GM23248 (cell line): ENCODE data around the gene MPG. TPM values are rescaled to one million over a fixed set of nuclear protein-coding genes. Genes with fewer than 3 reads are reported as not detected.

ENCODE experiments used
- DNase-seq: peaks from one replicate; pipeline ENCODE4 v3.0.0-alpha.2; 2015
- H2AFZ ChIP-seq: fragments of 200-600 bp; sonication (generic); 2 replicates; pipeline ENCODE4 v1.6.1; 2016; ENCODE audit warnings: antibody characterized with exemption
- H3F3A ChIP-seq: fragments of 200-600 bp; sonication (generic); 2 replicates; pipeline ENCODE4 v1.6.1; 2016; ENCODE audit warnings: mild to moderate bottlenecking, antibody characterized with exemption, mixed run types; ENCODE audit not compliant: insufficient read depth
- H3K27ac ChIP-seq: fragments of 200-600 bp; sonication (generic); 2 replicates; pipeline ENCODE4 v1.5.1; 2016; ENCODE audit warnings: mild to moderate bottlenecking
- H3K27me3 ChIP-seq: fragments of 200-600 bp; sonication (generic); replicated peaks from 2 replicates; pipeline ENCODE4 v1.6.1; 2016; ENCODE audit warnings: mild to moderate bottlenecking; ENCODE audit not compliant: insufficient read depth
- H3K36me3 ChIP-seq: fragments of 200-600 bp; sonication (generic); 2 replicates; pipeline ENCODE4 v1.6.1; 2016; ENCODE audit warnings: low read depth, mild to moderate bottlenecking
- H3K4me1 ChIP-seq: fragments of 200-600 bp; sonication (generic); 2 replicates; pipeline ENCODE4 v1.6.1; 2016; ENCODE audit warnings: mild to moderate bottlenecking; ENCODE audit not compliant: insufficient read depth
- H3K4me2 ChIP-seq: fragments of 200-600 bp; sonication (generic); one replicate; pipeline ENCODE4 v1.6.1; 2016; ENCODE audit warnings: mild to moderate bottlenecking; ENCODE audit not compliant: unreplicated experiment
- H3K4me3 ChIP-seq: fragments of 200-600 bp; sonication (generic); 2 replicates; pipeline ENCODE4 v1.5.1; 2016; ENCODE audit warnings: mild to moderate bottlenecking
- H3K79me2 ChIP-seq: fragments of 200-600 bp; sonication (generic); 2 replicates; pipeline ENCODE4 v1.6.1; 2016; ENCODE audit warnings: mild to moderate bottlenecking; ENCODE audit not compliant: insufficient read depth
- H3K9ac ChIP-seq: fragments of 200-600 bp; sonication (generic); 2 replicates; pipeline ENCODE4 v1.6.1; 2016; ENCODE audit warnings: mild to moderate bottlenecking
- H3K9me2 ChIP-seq: fragments of 200-600 bp; sonication (generic); 2 replicates; pipeline ENCODE4 v1.6.1; 2016; ENCODE audit warnings: mixed run types, mild to moderate bottlenecking, moderate library complexity; ENCODE audit not compliant: insufficient read depth
- H3K9me3 ChIP-seq: fragments of 200-600 bp; sonication (generic); one replicate; pipeline ENCODE4 v1.6.1; 2017; ENCODE audit warnings: low read depth
- H4K20me1 ChIP-seq: fragments of 200-600 bp; sonication (generic); 2 replicates; pipeline ENCODE4 v1.6.0; 2016; ENCODE audit not compliant: insufficient read depth
- EZH2 ChIP-seq: fragments of 200-600 bp; sonication (generic); IDR thresholded peaks from 2 replicates; pipeline ENCODE4 v1.6.1; 2018; ENCODE audit warnings: antibody characterized with exemption, mild to moderate bottlenecking; ENCODE audit not compliant: insufficient read depth, poor library complexity, severe bottlenecking
- EZH2phosphoT487 ChIP-seq: fragments of 200-600 bp; sonication (generic); IDR thresholded peaks from 2 replicates; pipeline ENCODE4 v1.6.1; 2018; ENCODE audit warnings: antibody characterized with exemption, moderate library complexity, mild to moderate bottlenecking, low read depth; ENCODE audit not compliant: insufficient read depth
- WGBS, 2 experiments: methylation state at CpG; one replicate each; pipeline ENCODE4 v1.1.6; 2015 to 2017; ENCODE audit warnings: low lambda C conversion rate in 2 of 2, low coverage in 1 of 2; ENCODE audit errors: missing lambda C conversion rate in 2 of 2; 5-methylcytosine and 5-hydroxymethylcytosine counted together
- in situ Hi-C: fragments of 300-500 bp; cut with MboI; formaldehyde crosslinking; loops from 2 replicates; pipeline ENCODE4 v1.15.0; 2020
- polyA plus RNA-seq: library from polyadenylated mRNA; unstranded; fragments of >200 nt; fragmentation: Nextera tagmentation; extraction: Ambion mirVana; gene quantifications from 2 replicates; pipeline ENCODE4 v1.2.1, GENCODE V29; 2016
- total RNA-seq: library from RNA; depleted of rRNA; stranded (reverse); fragments of >200 nt; shearing (Covaris generic); gene quantifications from 2 replicates; pipeline ENCODE4 v1.2.3, GENCODE V29; 2014

The MPG gene
- total and polyA plus RNA-seq, 2 experiments from 2014 or later = 134 to 222 TPM

GRCh38 chr16:92431-93339 lies 14.7 kb downstream of the MPG start:
- Histone ChIP-seq H3K27ac (no peak overlapping the region), H3K27me3 (no peaks in the 10 kb centered on the region), H3K79me2 (no peaks in the 10 kb centered on the region), H3K9me3 (no peaks in the 10 kb centered on the region), H3K4me1 (0 out of 2 replicates have a peak, but pooled peaks cover 5% of the 10 kb centered on the region), H4K20me1 (no peaks in the 10 kb centered on the region), H3F3A (0 out of 2 replicates have a peak, but pooled peaks cover 5% of the 10 kb centered on the region), H3K4me3 (no peak overlapping the region), H3K4me2 (no peak overlapping the region), H3K36me3 (no peaks in the 10 kb centered on the region; the same call in 1 of the 2 replicates), H3K9ac (no peak overlapping the region), H3K9me2 (no peaks in the 10 kb centered on the region), H2AFZ (no peak overlapping the region)
- TF ChIP-seq EZH2 = no peak
- 81% methylated on average over 15 of the region's 15 CpGs for WGBS, 2 experiments
- no peak for DNase-seq
- in situ Hi-C loops = no loop called here

- H3K4me3 ChIP-seq = no peak overlapping the region
- no peaks in the 10 kb centered on the region for H3K9me3 ChIP-seq
- H3K9me2 ChIP-seq = no peaks in the 10 kb centered on the region
- no peak overlapping the region for H3K4me2 ChIP-seq
- 0 out of 2 replicates have a peak, but pooled peaks cover 5% of the 10 kb centered on the region for H3F3A ChIP-seq
- H3K9ac ChIP-seq = no peak overlapping the region
- no peak overlapping the region for H3K27ac ChIP-seq
- no peak for TF ChIP-seq EZH2phosphoT487
- no peak for TF ChIP-seq EZH2
- H2AFZ ChIP-seq = no peak overlapping the region
- in situ Hi-C loops = no loop called here
- H3K27me3 ChIP-seq = no peaks in the 10 kb centered on the region
- no peak for DNase-seq
- 93 to 98% methylated on average over 5 of the region's 5 CpGs for WGBS, 2 experiments
- 0 out of 2 replicates have a peak, but pooled peaks cover 5% of the 10 kb centered on the region for H3K4me1 ChIP-seq
- H4K20me1 ChIP-seq = no peaks in the 10 kb centered on the region
- no peaks in the 10 kb centered on the region for H3K79me2 ChIP-seq
- H3K36me3 ChIP-seq = no peaks in the 10 kb centered on the region; the same call in 1 of the 2 replicates
Measured at GRCh38 chr16:94918-95265, 16.9 kb downstream of the MPG start.

GRCh38 chr16:96935-97381 lies 18.9 kb downstream of the MPG start:
- H3K4me3 ChIP-seq = no peak overlapping the region
- H3K9me2 ChIP-seq = no peaks in the 10 kb centered on the region
- H3K79me2 ChIP-seq = no peaks in the 10 kb centered on the region
- TF ChIP-seq EZH2phosphoT487 = no peak
- TF ChIP-seq EZH2 = no peak
- H3K9ac ChIP-seq = no peak overlapping the region
- H3K36me3 ChIP-seq = no peaks in the 10 kb centered on the region; the same call in 1 of the 2 replicates
- H3K27me3 ChIP-seq = no peaks in the 10 kb centered on the region
- H3F3A ChIP-seq = 0 out of 2 replicates have a peak, but pooled peaks cover 5% of the 10 kb centered on the region
- no peak overlapping the region for H2AFZ ChIP-seq
- H3K4me1 ChIP-seq = 0 out of 2 replicates have a peak, but pooled peaks cover 5% of the 10 kb centered on the region
- 2% methylated on average over 11 of the region's 11 CpGs for WGBS, 2 experiments
- in situ Hi-C loops = no loop called here
- H4K20me1 ChIP-seq = no peaks in the 10 kb centered on the region
- no peak overlapping the region for H3K4me2 ChIP-seq
- peak; percentile 96 for DNase-seq
- H3K27ac ChIP-seq = no peak overlapping the region
- no peaks in the 10 kb centered on the region for H3K9me3 ChIP-seq

- Histone ChIP-seq H3F3A (0 out of 2 replicates have a peak, but pooled peaks cover 5% of the 10 kb centered on the region), H3K4me2 (no peak overlapping the region), H3K27me3 (no peaks in the 10 kb centered on the region), H4K20me1 (no peaks in the 10 kb centered on the region), H3K4me3 (no peak overlapping the region), H3K27ac (no peak overlapping the region), H2AFZ (no peak overlapping the region), H3K9me2 (no peaks in the 10 kb centered on the region), H3K4me1 (0 out of 2 replicates have a peak, but pooled peaks cover 5% of the 10 kb centered on the region), H3K9ac (no peak overlapping the region), H3K36me3 (no peaks in the 10 kb centered on the region; the same call in 1 of the 2 replicates), H3K9me3 (no peaks in the 10 kb centered on the region), H3K79me2 (no peaks in the 10 kb centered on the region)
- TF ChIP-seq EZH2 (no peak), EZH2phosphoT487 (no peak)
- 82 to 85% methylated on average over 8 of the region's 8 CpGs for WGBS, 2 experiments
- in situ Hi-C loops = no loop called here
- DNase-seq = peak; percentile 39
Measured at GRCh38 chr16:97822-98221, 19.8 kb downstream of the MPG start.
